BE2C (cell line): Measurements from ENCODE around the gene MGAT5.
"Not testable (repeated sequence)": the region's sequence is repeated elsewhere in the genome, so short reads cannot be mapped to it uniquely, and the experiment has no call there.

Experiments
- DNase-seq: peaks from one replicate; pipeline ENCODE4 v3.0.0-alpha.2; 2020
- H3K27me3 ChIP-seq: fragments of 250-450 bp; sonication (Bioruptor Pico); 2 replicates; pipeline ENCODE4 v1.5.1; 2020; ENCODE audit warnings: mild to moderate bottlenecking
- H3K36me3 ChIP-seq: fragments of 250-450 bp; sonication (Bioruptor Pico); 2 replicates; pipeline ENCODE4 v1.5.1; 2020; ENCODE audit warnings: mild to moderate bottlenecking
- H3K4me1 ChIP-seq: fragments of 250-450 bp; sonication (Bioruptor Pico); 2 replicates; pipeline ENCODE4 v1.5.1; 2020
- H3K4me3 ChIP-seq: 2 replicates; pipeline ENCODE4 v1.5.1; 2011; ENCODE audit warnings: low read depth, low read length
- H3K9me3 ChIP-seq: fragments of 250-450 bp; sonication (Bioruptor Pico); 2 replicates; pipeline ENCODE4 v1.5.1; 2020
- TF ChIP-seq, protein P1 (sequence below): IDR thresholded peaks from 2 replicates; pipeline ENCODE4 v1.5.1; 2012; ENCODE audit warnings: mild to moderate bottlenecking, low read depth, low read length

The MGAT5 gene

DNA sequence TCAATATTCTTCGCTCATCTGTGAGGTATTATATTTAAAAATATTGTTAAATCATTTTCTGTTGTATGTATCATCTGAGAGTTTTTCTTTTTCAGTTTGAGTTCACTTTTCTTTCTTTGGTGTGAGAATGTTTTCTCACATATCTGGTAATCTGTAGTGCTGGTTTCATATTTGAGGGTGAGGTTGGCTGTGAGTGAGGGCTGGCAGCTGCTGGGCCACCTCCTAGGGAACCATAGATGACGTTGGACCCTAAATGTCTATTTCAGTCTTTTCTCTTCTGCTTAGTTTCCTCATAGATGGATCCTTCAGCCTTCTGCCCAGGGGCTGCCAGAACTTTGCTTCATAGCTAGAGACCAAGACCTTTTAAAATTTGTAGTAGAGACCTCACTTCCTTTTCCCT is 33.5 kb downstream of the MGAT5 start:
- H3K9me3 ChIP-seq = no peaks in the 10 kb centered on the region
- DNase-seq = no peak
- H3K27me3 ChIP-seq = no peaks in the 10 kb centered on the region
- H3K4me1 ChIP-seq = no peaks in the 10 kb centered on the region
- TF ChIP-seq, protein P1, sequence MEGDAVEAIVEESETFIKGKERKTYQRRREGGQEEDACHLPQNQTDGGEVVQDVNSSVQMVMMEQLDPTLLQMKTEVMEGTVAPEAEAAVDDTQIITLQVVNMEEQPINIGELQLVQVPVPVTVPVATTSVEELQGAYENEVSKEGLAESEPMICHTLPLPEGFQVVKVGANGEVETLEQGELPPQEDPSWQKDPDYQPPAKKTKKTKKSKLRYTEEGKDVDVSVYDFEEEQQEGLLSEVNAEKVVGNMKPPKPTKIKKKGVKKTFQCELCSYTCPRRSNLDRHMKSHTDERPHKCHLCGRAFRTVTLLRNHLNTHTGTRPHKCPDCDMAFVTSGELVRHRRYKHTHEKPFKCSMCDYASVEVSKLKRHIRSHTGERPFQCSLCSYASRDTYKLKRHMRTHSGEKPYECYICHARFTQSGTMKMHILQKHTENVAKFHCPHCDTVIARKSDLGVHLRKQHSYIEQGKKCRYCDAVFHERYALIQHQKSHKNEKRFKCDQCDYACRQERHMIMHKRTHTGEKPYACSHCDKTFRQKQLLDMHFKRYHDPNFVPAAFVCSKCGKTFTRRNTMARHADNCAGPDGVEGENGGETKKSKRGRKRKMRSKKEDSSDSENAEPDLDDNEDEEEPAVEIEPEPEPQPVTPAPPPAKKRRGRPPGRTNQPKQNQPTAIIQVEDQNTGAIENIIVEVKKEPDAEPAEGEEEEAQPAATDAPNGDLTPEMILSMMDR = no peak
- no peaks in the 10 kb centered on the region for H3K36me3 ChIP-seq
- no peak overlapping the region for H3K4me3 ChIP-seq

DNA sequence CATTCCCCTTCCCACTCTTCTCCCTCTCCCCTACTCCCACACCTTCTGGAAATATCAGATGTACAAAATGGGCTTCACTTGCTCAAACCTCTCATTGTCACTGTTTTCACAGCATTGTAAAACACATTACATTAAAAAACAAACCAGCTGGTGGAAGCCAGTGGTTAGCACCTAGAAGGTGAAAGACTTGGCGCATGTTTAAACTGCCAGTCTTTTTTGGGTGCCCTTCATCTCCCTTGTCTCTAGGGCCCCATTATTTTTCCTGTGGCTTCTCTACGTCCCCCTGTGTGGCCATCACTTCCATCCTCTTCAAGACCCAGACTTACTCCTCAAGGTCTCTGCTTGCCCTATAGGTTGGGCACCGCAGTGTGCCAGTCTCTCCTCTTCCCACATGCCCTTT is 34.9 kb downstream of the MGAT5 start:
- no peak for DNase-seq
- H3K4me1 ChIP-seq = no peaks in the 10 kb centered on the region
- no peaks in the 10 kb centered on the region for H3K9me3 ChIP-seq
- H3K4me3 ChIP-seq = no peak overlapping the region
- no peaks in the 10 kb centered on the region for H3K27me3 ChIP-seq
- TF ChIP-seq, protein P1 = no peak
- H3K36me3 ChIP-seq = no peaks in the 10 kb centered on the region

DNA sequence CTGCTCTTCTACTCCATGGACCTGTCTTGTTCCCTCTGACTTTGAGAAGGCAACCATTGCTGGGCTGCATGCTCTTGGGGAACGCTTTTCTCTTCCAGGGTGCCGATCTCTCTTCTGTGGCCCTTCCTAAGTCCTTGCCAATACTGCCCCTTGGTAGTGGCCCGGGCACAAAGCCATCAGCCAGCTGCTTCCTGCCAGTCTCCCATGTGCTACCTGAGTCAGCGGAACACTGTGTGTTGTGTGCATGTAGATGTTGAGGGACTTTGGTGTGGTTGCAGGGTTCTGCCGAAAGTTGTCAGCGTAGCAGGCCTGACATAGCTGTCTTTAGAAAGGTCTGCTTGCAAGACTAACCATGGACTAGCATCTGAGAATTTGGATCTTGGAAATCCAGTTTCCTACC is 35.4 kb downstream of the MGAT5 start:
- DNase-seq = no peak
- Histone ChIP-seq H3K27me3 (no peaks in the 10 kb centered on the region), H3K36me3 (no peaks in the 10 kb centered on the region), H3K4me3 (no peak overlapping the region), H3K4me1 (no peaks in the 10 kb centered on the region), H3K9me3 (no peaks in the 10 kb centered on the region)
- TF ChIP-seq, protein P1 = no peak

DNA sequence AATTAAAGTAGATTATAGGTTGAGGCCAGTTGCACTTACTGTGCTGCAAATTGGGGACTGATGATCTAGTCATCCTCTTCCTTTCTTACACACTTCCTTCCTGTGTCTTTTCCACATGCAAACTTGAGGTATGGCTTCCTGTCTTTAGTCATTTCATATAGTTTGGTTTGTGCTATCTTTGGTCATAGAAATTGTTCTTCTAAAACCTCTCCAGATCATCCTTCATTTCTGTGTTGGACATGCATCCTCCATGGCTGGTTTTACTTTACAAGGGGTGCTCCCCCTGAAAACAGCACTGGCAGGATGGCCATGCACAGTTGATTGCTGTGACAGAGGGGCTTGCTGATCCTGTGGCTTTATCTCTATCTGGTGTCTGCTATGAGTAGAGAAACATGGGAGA is 36.5 kb downstream of the MGAT5 start:
- no peaks in the 10 kb centered on the region for H3K27me3 ChIP-seq
- TF ChIP-seq, protein P1 = no peak
- no peak for DNase-seq
- H3K4me1 ChIP-seq = no peaks in the 10 kb centered on the region
- H3K36me3 ChIP-seq = no peaks in the 10 kb centered on the region
- no peaks in the 10 kb centered on the region for H3K9me3 ChIP-seq
- no peak overlapping the region for H3K4me3 ChIP-seq

DNA sequence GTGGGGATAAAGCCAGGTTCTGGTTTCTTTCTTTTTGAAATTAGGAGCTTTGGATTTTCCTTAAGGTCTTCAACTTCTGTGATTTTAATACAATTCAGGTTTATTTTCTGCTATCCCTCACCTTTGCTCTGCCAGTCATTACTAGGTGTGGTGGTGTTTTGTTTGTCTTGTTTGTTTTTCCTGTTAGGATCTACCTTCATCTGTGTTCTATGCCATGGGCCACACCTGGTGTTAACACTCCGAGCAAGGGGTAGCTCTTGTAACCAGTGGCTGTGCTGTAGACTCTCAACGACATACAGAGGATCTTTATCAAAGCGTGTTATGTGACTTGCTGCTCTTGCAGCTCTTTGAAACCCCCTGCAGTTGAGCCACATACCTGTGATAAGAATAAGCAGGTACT is 38.6 kb downstream of the MGAT5 start:
- H3K4me1 ChIP-seq = no peaks in the 10 kb centered on the region
- DNase-seq = no peak

DNA sequence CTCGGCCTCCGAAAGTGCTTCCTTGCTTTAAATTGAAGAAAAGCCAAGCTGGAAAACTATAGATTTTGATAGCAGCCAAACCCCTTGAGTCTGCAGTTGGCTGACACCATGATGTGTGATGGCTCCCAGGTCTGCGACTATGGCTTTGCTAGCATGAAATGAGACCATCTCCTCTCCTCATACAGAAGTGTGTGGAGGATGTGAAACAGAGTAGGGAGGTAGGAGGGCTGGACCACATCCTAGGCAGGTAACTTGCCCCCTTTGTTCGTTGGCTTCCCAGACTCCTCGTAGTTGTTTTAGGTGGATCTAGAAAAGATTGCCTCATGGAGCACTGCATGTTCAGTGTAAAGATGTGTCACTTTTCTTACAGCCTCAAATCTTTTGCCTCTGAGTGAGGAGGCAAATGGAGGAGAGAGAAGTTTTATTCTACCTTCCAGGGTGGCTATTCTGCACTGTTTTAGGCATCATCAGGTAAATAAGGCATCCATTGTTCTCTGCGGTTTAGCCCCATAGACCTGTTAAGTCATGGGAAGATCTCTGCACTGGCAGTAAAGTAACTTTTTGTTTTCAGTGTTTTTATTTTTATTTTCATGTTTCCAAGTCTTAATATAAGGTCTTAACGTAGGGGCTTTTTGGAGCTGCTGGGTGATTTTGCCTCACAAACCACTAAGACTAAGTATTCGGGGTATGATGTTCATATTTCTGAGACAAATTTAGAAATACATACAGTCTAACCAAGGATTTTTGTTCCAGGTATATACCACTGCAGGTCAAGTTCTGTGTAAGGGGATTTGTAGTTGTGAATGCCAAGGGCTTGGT is 40.1 kb downstream of the MGAT5 start:
- H3K27me3 ChIP-seq = no peaks in the 10 kb centered on the region
- H3K9me3 ChIP-seq = no peaks in the 10 kb centered on the region
- DNase-seq = no peak
- H3K4me3 ChIP-seq = no peak overlapping the region
- TF ChIP-seq, protein P1 = no peak
- no peaks in the 10 kb centered on the region for H3K36me3 ChIP-seq
- H3K4me1 ChIP-seq = no peaks in the 10 kb centered on the region

More for the DNA sequence above, 38.6 kb downstream of the MGAT5 start:
- Histone ChIP-seq H3K27me3 (no peaks in the 10 kb centered on the region), H3K36me3 (no peaks in the 10 kb centered on the region), H3K4me3 (no peak overlapping the region), H3K9me3 (no peaks in the 10 kb centered on the region)
- TF ChIP-seq, protein P1 = no peak

DNA sequence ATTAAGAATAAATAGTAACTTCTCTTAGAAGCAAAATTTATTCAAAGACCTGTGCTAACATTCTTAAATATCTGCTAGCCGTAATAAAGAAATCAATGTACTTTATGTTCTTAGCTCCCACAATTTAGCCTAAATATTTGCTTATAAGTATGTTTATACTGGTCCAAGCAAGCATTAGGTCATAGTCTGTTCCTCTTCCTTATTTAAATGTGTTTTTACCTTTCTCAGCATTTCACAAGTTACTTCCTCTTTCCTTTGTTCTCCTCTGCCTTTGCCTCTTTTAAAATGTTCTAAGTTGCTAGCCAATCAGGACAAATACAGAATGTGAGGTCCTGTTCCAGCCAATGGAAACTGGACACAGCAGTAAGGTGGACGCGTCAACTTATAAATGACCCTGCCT is 40.7 kb downstream of the MGAT5 start:
- H3K4me1 ChIP-seq, DNase-seq, H3K36me3 ChIP-seq, H3K4me3 ChIP-seq, H3K27me3 ChIP-seq, H3K9me3 ChIP-seq: not testable (repeated sequence)
